ENCODE data around the gene MTCH1.

Gene MTCH1

GRCh38 chr6:36979347-36979742 lies 6.7 kb downstream of the MTCH1 start:
- in situ Hi-C loops (cut with HindIII; ENCODE audit: low pct_unique_long_range_greater_than_20kb, low sequenced_read_pairs), result no loop called here
- no peak for TF ChIP-seq JUND (IDR thresholded peaks at IDR 0.05; ENCODE audit: low read depth)
- DNase-seq (ENCODE audit: low read depth in 1 of 2, low spot score in 1 of 2), result peak; percentile 68 to 69

GRCh38 chr6:36978421-36979346 lies 7.3 kb downstream of the MTCH1 start:
- TF ChIP-seq JUND (IDR thresholded peaks at IDR 0.05; ENCODE audit: low read depth), result no peak
- DNase-seq (ENCODE audit: low read depth in 1 of 2, low spot score in 1 of 2), result no peak
- in situ Hi-C loops (cut with HindIII; ENCODE audit: low pct_unique_long_range_greater_than_20kb, low sequenced_read_pairs), result no loop called here

- no peak for TF ChIP-seq JUND (IDR thresholded peaks at IDR 0.05; ENCODE audit: low read depth)
- in situ Hi-C loops (cut with HindIII; ENCODE audit: low pct_unique_long_range_greater_than_20kb, low sequenced_read_pairs), result no loop called here
- no peak for DNase-seq (ENCODE audit: low read depth in 1 of 2, low spot score in 1 of 2)
Observed at GRCh38 chr6:36977470-36977941, 8.5 kb downstream of the MTCH1 start.

GRCh38 chr6:36976931-36977330 lies 9.1 kb downstream of the MTCH1 start:
- in situ Hi-C loops (cut with HindIII; ENCODE audit: low pct_unique_long_range_greater_than_20kb, low sequenced_read_pairs), result no loop called here
- TF ChIP-seq JUND (IDR thresholded peaks at IDR 0.05; ENCODE audit: low read depth), result no peak
- no peak for DNase-seq (ENCODE audit: low read depth in 1 of 2, low spot score in 1 of 2)

- TF ChIP-seq JUND (IDR thresholded peaks at IDR 0.05; ENCODE audit: low read depth), result no peak
- DNase-seq (ENCODE audit: low read depth in 1 of 2, low spot score in 1 of 2), result no peak
- in situ Hi-C loops (cut with HindIII; ENCODE audit: low pct_unique_long_range_greater_than_20kb, low sequenced_read_pairs), result no loop called here
Observed at GRCh38 chr6:36976509-36976908, 9.5 kb downstream of the MTCH1 start.

- DNase-seq (ENCODE audit: low read depth in 1 of 2, low spot score in 1 of 2), result no peak
- TF ChIP-seq JUND (IDR thresholded peaks at IDR 0.05; ENCODE audit: low read depth), result no peak
- in situ Hi-C loops (cut with HindIII; ENCODE audit: low pct_unique_long_range_greater_than_20kb, low sequenced_read_pairs), result no loop called here
Observed at GRCh38 chr6:36976007-36976264, 10.1 kb downstream of the MTCH1 start.

GRCh38 chr6:36975231-36976006 lies 10.6 kb downstream of the MTCH1 start:
- DNase-seq (ENCODE audit: low read depth in 1 of 2, low spot score in 1 of 2), result no peak
- in situ Hi-C loops (cut with HindIII; ENCODE audit: low pct_unique_long_range_greater_than_20kb, low sequenced_read_pairs), result no loop called here
- no peak for TF ChIP-seq JUND (IDR thresholded peaks at IDR 0.05; ENCODE audit: low read depth)

- in situ Hi-C loops (cut with HindIII; ENCODE audit: low pct_unique_long_range_greater_than_20kb, low sequenced_read_pairs), result no loop called here
- no peak for DNase-seq (ENCODE audit: low read depth in 1 of 2, low spot score in 1 of 2)
- no peak for TF ChIP-seq JUND (IDR thresholded peaks at IDR 0.05; ENCODE audit: low read depth)
Observed at GRCh38 chr6:36973647-36974046, 12.3 kb downstream of the MTCH1 start.

- in situ Hi-C loops (cut with HindIII; ENCODE audit: low pct_unique_long_range_greater_than_20kb, low sequenced_read_pairs), result no loop called here
- no peak for TF ChIP-seq JUND (IDR thresholded peaks at IDR 0.05; ENCODE audit: low read depth)
- no peak for DNase-seq (ENCODE audit: low read depth in 1 of 2, low spot score in 1 of 2)
Observed at GRCh38 chr6:36973190-36973589, 12.8 kb downstream of the MTCH1 start.

GRCh38 chr6:36971921-36972673 lies 13.9 kb downstream of the MTCH1 start:
- TF ChIP-seq JUND (IDR thresholded peaks at IDR 0.05; ENCODE audit: low read depth), result no peak

GRCh38 chr6:36970892-36971842 lies 14.8 kb downstream of the MTCH1 start:
- in situ Hi-C loops (cut with HindIII; ENCODE audit: low pct_unique_long_range_greater_than_20kb, low sequenced_read_pairs), result no loop called here
- TF ChIP-seq JUND (IDR thresholded peaks at IDR 0.05; ENCODE audit: low read depth), result no peak
- no peak for DNase-seq (ENCODE audit: low read depth in 1 of 2, low spot score in 1 of 2)

More at GRCh38 chr6:36971921-36972673, 13.9 kb downstream of the MTCH1 start:
- DNase-seq (ENCODE audit: low read depth in 1 of 2, low spot score in 1 of 2), result no peak
- in situ Hi-C loops (cut with HindIII; ENCODE audit: low pct_unique_long_range_greater_than_20kb, low sequenced_read_pairs), result no loop called here
